BJ (cell line): ENCODE results near the gene TPP2. TPM values are rescaled to one million over a fixed set of nuclear protein-coding genes. Genes with fewer than 3 reads are reported as not detected.

ENCODE experiments used
- CTCF ChIA-PET: fragments of 350-600 bp; formaldehyde crosslinking; extraction: SDS; loops from one replicate; lab custom pipeline; 2021; ENCODE audit warnings: antibody characterized with exemption, inconsistent platforms; lab: Yijun Ruan, JAX
- POLR2A ChIA-PET: fragments of 300-600 bp; sonication (Branson Sonifier 250); formaldehyde crosslinking; extraction: SDS; loops from one replicate; lab custom pipeline; 2021; ENCODE audit warnings: antibody characterized with exemption; lab: Charles Lee
- DNase-seq: peaks from one replicate; pipeline ENCODE4 v3.0.0-alpha.2; 2011; ENCODE audit warnings: low read depth
- H3K27me3 ChIP-seq: 2 replicates; pipeline ENCODE4 v1.6.0; 2011; ENCODE audit warnings: low read length; ENCODE audit not compliant: control insufficient read depth, insufficient read depth
- H3K36me3 ChIP-seq: 2 replicates; pipeline ENCODE4 v1.5.1; 2011; ENCODE audit warnings: low read length; ENCODE audit not compliant: control insufficient read depth, insufficient read depth
- H3K4me3 ChIP-seq: 2 replicates; pipeline ENCODE4 v1.5.1; 2011; ENCODE audit warnings: low read depth, mild to moderate bottlenecking, control low read depth, low read length
- CTCF ChIP-seq: IDR thresholded peaks from 2 replicates; pipeline ENCODE4 v1.5.1; 2011; ENCODE audit warnings: low read depth, mild to moderate bottlenecking, control low read depth, inconsistent platforms, low read length, moderate library complexity; ENCODE audit not compliant: insufficient read depth
- polyA plus RNA-seq: library from polyadenylated mRNA; depleted of rRNA; stranded (reverse); fragments of >200 nt; gene quantifications from 2 replicates; pipeline ENCODE4 v1.2.3, GENCODE V29; 2011

Gene TPP2
- polyA plus RNA-seq, 1 experiment, result 13.9 TPM

- Histone ChIP-seq H3K36me3 (peaks cover 5% of the 10 kb centered on the region), H3K27me3 (no peaks in the 10 kb centered on the region)
- CTCF ChIA-PET, result interaction anchor here (1.1 kb wide), 1 partner anchor 12 kb away, joined by 3 read pairs; no protein-coding TSS in a partner anchor
Measured at GRCh38 chr13:102670130-102670529, 73.3 kb downstream of the TPP2 start.

GRCh38 chr13:102675115-102675514, 78.3 kb downstream of the TPP2 start:
- TF ChIP-seq CTCF, result no peak
- H3K27me3 ChIP-seq, result no peaks in the 10 kb centered on the region
- ChIA-PET CTCF (no interaction called here), POLR2A (no interaction called here)
- no peak for DNase-seq
- H3K4me3 ChIP-seq, result no peak overlapping the region
- H3K36me3 ChIP-seq, result peaks cover 3% of the 10 kb centered on the region; the same call in 1 of the 2 replicates

More at GRCh38 chr13:102670130-102670529, 73.3 kb downstream of the TPP2 start:
- no peak for TF ChIP-seq CTCF
- POLR2A ChIA-PET, result no interaction called here
- no peak for DNase-seq
- H3K4me3 ChIP-seq, result no peak overlapping the region

GRCh38 chr13:102677122-102677521, 80.3 kb downstream of the TPP2 start:
- TF ChIP-seq CTCF, result no peak
- DNase-seq, result no peak
- Histone ChIP-seq H3K36me3 (peaks cover 3% of the 10 kb centered on the region; the same call in 1 of the 2 replicates), H3K27me3 (no peaks in the 10 kb centered on the region), H3K4me3 (no peak overlapping the region)
- CTCF ChIA-PET, result interaction anchor here (0.9 kb wide), 1 partner anchor 22 kb away, joined by 3 read pairs; no protein-coding TSS in a partner anchor
- POLR2A ChIA-PET, result no interaction called here

GRCh38 chr13:102678339-102679107, 81.7 kb downstream of the TPP2 start:
- CTCF ChIA-PET, result no interaction called here
- no peak for TF ChIP-seq CTCF
- DNase-seq, result no peak
- Histone ChIP-seq H3K36me3 (peaks cover 1% of the 10 kb centered on the region; the same call in 1 of the 2 replicates), H3K4me3 (no peak overlapping the region), H3K27me3 (no peaks in the 10 kb centered on the region)
- POLR2A ChIA-PET, result no interaction called here

GRCh38 chr13:102679449-102680132, 82.8 kb downstream of the TPP2 start:
- no peak for DNase-seq
- no peaks in the 10 kb centered on the region for H3K27me3 ChIP-seq
- TF ChIP-seq CTCF, result no peak
- CTCF ChIA-PET, result interaction anchor here (1.1 kb wide), 1 partner anchor 121 kb away, joined by 3 read pairs; no protein-coding TSS in a partner anchor
- POLR2A ChIA-PET, result no interaction called here
- H3K36me3 ChIP-seq, result peaks cover 1% of the 10 kb centered on the region; the same call in 1 of the 2 replicates
- no peak overlapping the region for H3K4me3 ChIP-seq
